HepG2 (cell line): ENCODE data around the gene TEAD1. TPM values are rescaled to one million over a fixed set of nuclear protein-coding genes. Genes with fewer than 3 reads are reported as not detected.

Experiments used
- CHD4 ChIP-seq: fragments of 200-600 bp; sonication (generic); IDR thresholded peaks from 2 replicates; pipeline ENCODE4 v1.7.0; 2017; ENCODE audit warnings: mild to moderate bottlenecking, low read length, borderline replicate concordance
- CREB3 ChIP-seq: sonication (generic); formaldehyde crosslinking; IDR thresholded peaks from 2 replicates; pipeline ENCODE4 v1.5.0; 2020; ENCODE audit warnings: missing genetic modification reagents
- DNMT3B ChIP-seq: conservative IDR thresholded peaks from 2 replicates; pipeline ENCODE4 v1.6.1; 2016; ENCODE audit warnings: missing biosample characterization, control low read depth
- ELF3 ChIP-seq: IDR thresholded peaks from 2 replicates; pipeline ENCODE4 v1.6.1; 2016; ENCODE audit warnings: missing genetic modification reagents, missing compliant biosample characterization
- FOXJ3 ChIP-seq: sonication (generic); formaldehyde crosslinking; IDR thresholded peaks from 2 replicates; pipeline ENCODE4 v1.4.0; 2020; ENCODE audit warnings: missing genetic modification reagents, mild to moderate bottlenecking, borderline replicate concordance
- HMGXB3 ChIP-seq: sonication (generic); formaldehyde crosslinking; IDR thresholded peaks from 2 replicates; pipeline ENCODE4 v1.4.0; 2020; ENCODE audit warnings: missing genetic modification reagents, borderline replicate concordance
- ONECUT2 ChIP-seq: sonication (generic); formaldehyde crosslinking; IDR thresholded peaks from 2 replicates; pipeline ENCODE4 v1.4.0; 2020; ENCODE audit warnings: missing genetic modification reagents
- REXO4 ChIP-seq: sonication (generic); formaldehyde crosslinking; IDR thresholded peaks from 2 replicates; pipeline ENCODE4 v1.8.0; 2022; ENCODE audit warnings: missing genetic modification reagents, mild to moderate bottlenecking, borderline replicate concordance
- THYN1 ChIP-seq: sonication (generic); formaldehyde crosslinking; IDR thresholded peaks from 2 replicates; pipeline ENCODE4 v1.8.1; 2023; ENCODE audit warnings: low read depth, mild to moderate bottlenecking, moderate library complexity, missing genetic modification reagents, borderline replicate concordance
- ZBTB8A ChIP-seq: sonication (generic); formaldehyde crosslinking; IDR thresholded peaks from 2 replicates; pipeline ENCODE4 v1.4.0; 2020; ENCODE audit warnings: mild to moderate bottlenecking, low read depth, missing genetic modification reagents, borderline replicate concordance
- ZFAT ChIP-seq: sonication (generic); formaldehyde crosslinking; conservative IDR thresholded peaks from 2 replicates; pipeline ENCODE4 v1.8.1; 2023; ENCODE audit warnings: missing genetic modification reagents, inconsistent platforms
- ZFP41 ChIP-seq: sonication (generic); formaldehyde crosslinking; IDR thresholded peaks from 2 replicates; pipeline ENCODE4 v1.4.0; 2020; ENCODE audit warnings: mild to moderate bottlenecking, missing genetic modification reagents, borderline replicate concordance
- ZNF512B ChIP-seq: sonication (generic); formaldehyde crosslinking; IDR thresholded peaks from 2 replicates; pipeline ENCODE4 v1.5.1; 2020; ENCODE audit warnings: missing genetic modification reagents, mild to moderate bottlenecking, borderline replicate concordance
- ZNF747 ChIP-seq: sonication (generic); formaldehyde crosslinking; IDR thresholded peaks from 2 replicates; pipeline ENCODE4 v1.8.1; 2023; ENCODE audit warnings: missing genetic modification reagents, mild to moderate bottlenecking, borderline replicate concordance
- ZNF770 ChIP-seq: sonication (generic); formaldehyde crosslinking; IDR thresholded peaks from 2 replicates; pipeline ENCODE4 v1.5.0; 2020; ENCODE audit warnings: mild to moderate bottlenecking, missing genetic modification reagents
- ZNF784 ChIP-seq: sonication (generic); formaldehyde crosslinking; IDR thresholded peaks from 2 replicates; pipeline ENCODE4 v1.5.1; 2020; ENCODE audit warnings: missing genetic modification reagents, mild to moderate bottlenecking, borderline replicate concordance
- polyA plus RNA-seq, 8 experiments: library from polyadenylated mRNA; depleted of rRNA in 3 of 8; stranded (reverse) in 7 of 8; unstranded in 1 of 8; fragments of >200 nt; fragmentation: Illumina TruSeq in 4 of 8; extraction: Trizol in 4 of 8; gene quantifications; 2 replicates each; pipeline versions ENCODE4 v1.2.1 to v1.2.3, GENCODE V29; 2011 to 2016; ENCODE audit warnings: low read depth in 4 of 8, missing spikeins in 1 of 8, mixed read lengths in 1 of 8; ENCODE audit not compliant: insufficient read depth in 1 of 8
- total RNA-seq, 5 experiments: library from RNA; depleted of rRNA; stranded (reverse); fragments of >200 nt; fragmentation: Illumina TruSeq; extraction: Trizol; gene quantifications; 2 replicates each; pipeline ENCODE4 v1.2.3, GENCODE V29; 2016; ENCODE audit warnings: low read depth in 1 of 5

Gene TEAD1
- total and polyA plus RNA-seq, 2 of the 13 experiments (the other 11 are each of a cell fraction or from before 2014, with no cell fraction given) = 20.1 to 30.5 TPM

GRCh38 chr11:12692229-12693075 is 18.2 kb downstream of the TEAD1 start (continued):
- TF ChIP-seq THYN1 (no peak), CREB3 (CRISPR knock-in tag) (no peak), ZFAT (CRISPR knock-in tag) (no peak), FOXJ3 (CRISPR knock-in tag) (no peak), ZNF512B (no peak), ZNF747 (CRISPR knock-in tag) (no peak), ZNF784 (CRISPR knock-in tag) (no peak), ONECUT2 (no peak), ELF3 (CRISPR knock-in tag) (peak; percentile 89), ZNF770 (CRISPR knock-in tag) (peak; percentile 25; the same call in 1 of the 2 replicates), DNMT3B (0 out of 2 replicates have a peak, but pooled peaks have one; percentile 73), ZBTB8A (no peak), CHD4 (no peak), HMGXB3 (CRISPR knock-in tag) (0 out of 2 replicates have a peak, but pooled peaks have one; percentile 20), ZFP41 (CRISPR knock-in tag) (no peak), REXO4 (no peak)
